ENCODE results near the gene CPLX4.
A peak's percentile ranks its signal among the peaks of the same experiment; 100 is the strongest.

Gene CPLX4

GRCh38 chr18:59318460-59319050, at the start of gene CPLX4:
Gene CPLX4, minus strand, starts transcription at chr18:59318649. Its CDS starts 187 bp downstream, at chr18:59318462.
- DNase-seq (ENCODE audit: extremely low read depth, insufficient read length) = no peak
- no peaks in the 10 kb centered on the region for H3K36me3 ChIP-seq (ENCODE audit: control insufficient read depth, insufficient read depth, low read length)
- no peak within 1 kb of the TSS for H3K4me3 ChIP-seq (replicated peaks; ENCODE audit: low read depth, low read length)
- TF ChIP-seq CTCF (IDR thresholded peaks at IDR 0.05; ENCODE audit: insufficient read depth, low read length, poor library complexity, severe bottlenecking) = no peak
- no peaks in the 10 kb centered on the region; the same call in 1 of the 2 replicates for H3K27me3 ChIP-seq (replicated peaks; ENCODE audit: control insufficient read depth, insufficient read depth, low read length)

GRCh38 chr18:59360381-59360780, 41.9 kb upstream of the CPLX4 start:
- no peak for TF ChIP-seq CTCF (IDR thresholded peaks at IDR 0.05; ENCODE audit: insufficient read depth, low read length, poor library complexity, severe bottlenecking)
- no peak overlapping the region for H3K4me3 ChIP-seq (replicated peaks; ENCODE audit: low read depth, low read length)

GRCh38 chr18:59359576-59359952, 41.1 kb upstream of the CPLX4 start:
- no peaks in the 10 kb centered on the region for H3K27me3 ChIP-seq (replicated peaks; ENCODE audit: control insufficient read depth, insufficient read depth, low read length)
- TF ChIP-seq CTCF (IDR thresholded peaks at IDR 0.05; ENCODE audit: insufficient read depth, low read length, poor library complexity, severe bottlenecking) = no peak
- no peaks in the 10 kb centered on the region; the same call in 1 of the 2 replicates for H3K36me3 ChIP-seq (ENCODE audit: control insufficient read depth, insufficient read depth, low read length)
- H3K4me3 ChIP-seq (replicated peaks; ENCODE audit: low read depth, low read length) = peak overlapping the region; percentile 98
- no peak for DNase-seq (ENCODE audit: extremely low read depth, insufficient read length)

More at GRCh38 chr18:59360381-59360780, 41.9 kb upstream of the CPLX4 start:
- no peaks in the 10 kb centered on the region for H3K27me3 ChIP-seq (replicated peaks; ENCODE audit: control insufficient read depth, insufficient read depth, low read length)
- DNase-seq (ENCODE audit: extremely low read depth, insufficient read length) = no peak
- H3K36me3 ChIP-seq (ENCODE audit: control insufficient read depth, insufficient read depth, low read length) = no peaks in the 10 kb centered on the region; the same call in 1 of the 2 replicates

- no peak for TF ChIP-seq CTCF (IDR thresholded peaks at IDR 0.05; ENCODE audit: insufficient read depth, low read length, poor library complexity, severe bottlenecking)
- Histone ChIP-seq H3K36me3 (ENCODE audit: control insufficient read depth, insufficient read depth, low read length) (no peaks in the 10 kb centered on the region; the same call in 1 of the 2 replicates), H3K4me3 (replicated peaks; ENCODE audit: low read depth, low read length) (peak within 1 kb of the TSS; percentile 98), H3K27me3 (replicated peaks; ENCODE audit: control insufficient read depth, insufficient read depth, low read length) (no peaks in the 10 kb centered on the region)
- DNase-seq (ENCODE audit: extremely low read depth, insufficient read length) = peak; percentile 93
These were observed 40.5 kb upstream of the CPLX4 start, which contains the start of gene LMAN1 for GRCh38 chr18:59358712-59359575. Gene LMAN1, minus strand, starts transcription at chr18:59359265. Its CDS starts 21 bp downstream, at chr18:59359244.

- Histone ChIP-seq H3K36me3 (ENCODE audit: control insufficient read depth, insufficient read depth, low read length) (peaks cover 1% of the 10 kb centered on the region), H3K4me3 (replicated peaks; ENCODE audit: low read depth, low read length) (peak overlapping the region; percentile 98), H3K27me3 (replicated peaks; ENCODE audit: control insufficient read depth, insufficient read depth, low read length) (no peaks in the 10 kb centered on the region)
- DNase-seq (ENCODE audit: extremely low read depth, insufficient read length) = no peak
- no peak for TF ChIP-seq CTCF (IDR thresholded peaks at IDR 0.05; ENCODE audit: insufficient read depth, low read length, poor library complexity, severe bottlenecking)
These were observed 39.9 kb upstream of the CPLX4 start for GRCh38 chr18:59358414-59358711.

All from GM06990 (cell line).